Activated CD8-positive, alpha-beta memory T cell treated with anti-CD3 and anti-CD28 coated beads, Interleukin-2, amount 10 ng/mL, durations not matched to agents 7 days and 5 days (primary cell): ENCODE results near the gene MAP3K5. TPM values are rescaled to one million over a fixed set of nuclear protein-coding genes. Genes with fewer than 3 reads are reported as not detected.
A peak's percentile ranks its signal among the peaks of the same experiment; 100 is the strongest.

Experiments
- ATAC-seq: fragments of 150-1000 bp; cut with Tn5 transposase; one replicate; pipeline ENCODE4 v1.10.0; 2021; ENCODE audit warnings: moderate library complexity
- CTCF ChIA-PET: fragments of 350-600 bp; sonication (Branson Sonifier 250); formaldehyde crosslinking; loops from one replicate; lab custom pipeline; 2021; ENCODE audit warnings: antibody characterized with exemption; lab: Charles Lee
- DNase-seq: peaks from one replicate; pipeline ENCODE4 v3.0.0-alpha.2; 2020
- H3K27ac Mint-ChIP-seq: one replicate; pipeline ENCODE4 v1.8.0; 2021; ENCODE audit warnings: mild to moderate bottlenecking, mixed read lengths
- H3K27me3 Mint-ChIP-seq: one replicate; pipeline ENCODE4 v1.8.0; 2021; ENCODE audit warnings: mixed read lengths
- H3K36me3 Mint-ChIP-seq: one replicate; pipeline ENCODE4 v1.8.0; 2021; ENCODE audit warnings: mild to moderate bottlenecking, mixed read lengths
- H3K4me1 Mint-ChIP-seq: one replicate; pipeline ENCODE4 v1.8.0; 2021; ENCODE audit warnings: mixed read lengths
- H3K4me3 Mint-ChIP-seq: one replicate; pipeline ENCODE4 v1.8.0; 2021; ENCODE audit warnings: mild to moderate bottlenecking, moderate library complexity, mixed read lengths
- H3K9me3 Mint-ChIP-seq: one replicate; pipeline ENCODE4 v1.8.0; 2022; ENCODE audit warnings: low read depth, mixed read lengths
- total RNA-seq, 2 experiments: library from RNA; stranded (reverse); gene quantifications; one replicate each; pipeline ENCODE4 v1.2.3, GENCODE V29; 2021

The MAP3K5 gene
- total RNA-seq, 2 experiments from 2014 or later, result 18.3 to 21.7 TPM

DNA sequence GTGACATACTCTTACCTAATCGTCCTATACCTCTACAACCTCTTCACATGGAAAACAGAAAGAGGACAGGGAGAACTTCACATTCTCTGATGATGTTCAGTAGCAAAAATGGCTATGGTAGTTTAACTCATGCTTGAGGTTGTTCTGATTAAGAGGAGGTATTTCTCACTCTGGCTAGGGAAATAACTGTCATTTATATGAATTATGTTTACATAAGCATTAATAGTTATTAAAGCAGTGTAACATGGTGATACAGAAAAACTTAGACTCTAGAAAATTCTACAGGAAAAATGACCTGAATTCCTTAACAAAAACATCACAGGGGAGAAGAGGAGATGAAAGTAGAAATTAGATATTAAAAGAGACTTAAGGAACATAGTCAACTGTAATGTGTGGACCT, 57.3 kb downstream of the MAP3K5 start:
- no peaks in the 10 kb centered on the region for H3K27me3 Mint-ChIP-seq
- CTCF ChIA-PET, result interaction anchor here (1.5 kb wide), 1 partner anchor 38 kb away, joined by 3 read pairs; no protein-coding TSS in a partner anchor
- ATAC-seq (no peak), DNase-seq (no peak)
- H3K4me1 Mint-ChIP-seq, result peaks cover 15% of the 10 kb centered on the region
- no peak overlapping the region for H3K27ac Mint-ChIP-seq
- peaks cover 6% of the 10 kb centered on the region for H3K36me3 Mint-ChIP-seq
- H3K4me3 Mint-ChIP-seq, result no peak overlapping the region
- H3K9me3 Mint-ChIP-seq, result no peaks in the 10 kb centered on the region

DNA sequence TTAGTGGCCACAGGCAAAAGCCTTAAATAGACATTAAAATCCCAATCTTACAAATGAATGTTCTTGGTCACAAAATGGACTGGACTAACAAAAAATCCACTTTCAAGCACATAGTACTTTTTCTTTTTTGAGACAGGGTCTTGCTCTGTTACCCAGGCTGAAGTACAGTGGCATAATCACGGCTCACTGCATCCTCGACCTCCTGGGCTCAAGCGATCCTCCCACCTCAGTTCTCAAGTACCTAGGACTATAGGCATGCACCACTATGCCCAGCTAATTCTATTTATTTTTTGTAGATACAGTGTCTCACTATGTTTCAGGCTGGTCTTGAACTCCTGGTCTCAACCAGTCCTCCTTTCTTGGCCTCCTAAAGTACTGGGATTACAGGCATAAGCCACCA, 59.4 kb downstream of the MAP3K5 start:
- Mint-ChIP-seq H3K9me3 (no peaks in the 10 kb centered on the region), H3K4me3 (no peak overlapping the region), H3K27ac (no peak overlapping the region), H3K27me3 (no peaks in the 10 kb centered on the region), H3K36me3 (peaks cover 10% of the 10 kb centered on the region), H3K4me1 (peaks cover 12% of the 10 kb centered on the region)
- DNase-seq, result no peak
- CTCF ChIA-PET, result interaction anchor here (1.5 kb wide), 1 partner anchor 89 kb away, joined by 4 read pairs; no protein-coding TSS in a partner anchor
- ATAC-seq, result no peak

- Mint-ChIP-seq H3K4me3 (no peak overlapping the region), H3K4me1 (peaks cover 14% of the 10 kb centered on the region), H3K27me3 (no peaks in the 10 kb centered on the region), H3K27ac (no peak overlapping the region), H3K9me3 (no peaks in the 10 kb centered on the region), H3K36me3 (peaks cover 10% of the 10 kb centered on the region)
- CTCF ChIA-PET, result interaction anchor here (0.7 to 1.2 kb wide), 2 partner anchors 62 to 63 kb away, joined by 3 to 4 read pairs; partner anchors contain the start of gene MAP3K5
- DNase-seq, result no peak
- ATAC-seq, result no peak
Observed at GRCh38 chr6:136729832-136730231, 62.4 kb downstream of the MAP3K5 start.

GRCh38 chr6:136728976-136729515, 63.2 kb downstream of the MAP3K5 start:
- DNase-seq (no peak), ATAC-seq (no peak)
- peaks cover 17% of the 10 kb centered on the region for H3K4me1 Mint-ChIP-seq
- CTCF ChIA-PET, result interaction anchor here (1.2 kb wide), 1 partner anchor 63 kb away, joined by 4 read pairs; the partner anchor contains the start of gene MAP3K5
- H3K4me3 Mint-ChIP-seq, result no peak overlapping the region
- no peaks in the 10 kb centered on the region for H3K27me3 Mint-ChIP-seq
- H3K27ac Mint-ChIP-seq, result no peak overlapping the region
- no peaks in the 10 kb centered on the region for H3K9me3 Mint-ChIP-seq
- peaks cover 10% of the 10 kb centered on the region for H3K36me3 Mint-ChIP-seq

DNA sequence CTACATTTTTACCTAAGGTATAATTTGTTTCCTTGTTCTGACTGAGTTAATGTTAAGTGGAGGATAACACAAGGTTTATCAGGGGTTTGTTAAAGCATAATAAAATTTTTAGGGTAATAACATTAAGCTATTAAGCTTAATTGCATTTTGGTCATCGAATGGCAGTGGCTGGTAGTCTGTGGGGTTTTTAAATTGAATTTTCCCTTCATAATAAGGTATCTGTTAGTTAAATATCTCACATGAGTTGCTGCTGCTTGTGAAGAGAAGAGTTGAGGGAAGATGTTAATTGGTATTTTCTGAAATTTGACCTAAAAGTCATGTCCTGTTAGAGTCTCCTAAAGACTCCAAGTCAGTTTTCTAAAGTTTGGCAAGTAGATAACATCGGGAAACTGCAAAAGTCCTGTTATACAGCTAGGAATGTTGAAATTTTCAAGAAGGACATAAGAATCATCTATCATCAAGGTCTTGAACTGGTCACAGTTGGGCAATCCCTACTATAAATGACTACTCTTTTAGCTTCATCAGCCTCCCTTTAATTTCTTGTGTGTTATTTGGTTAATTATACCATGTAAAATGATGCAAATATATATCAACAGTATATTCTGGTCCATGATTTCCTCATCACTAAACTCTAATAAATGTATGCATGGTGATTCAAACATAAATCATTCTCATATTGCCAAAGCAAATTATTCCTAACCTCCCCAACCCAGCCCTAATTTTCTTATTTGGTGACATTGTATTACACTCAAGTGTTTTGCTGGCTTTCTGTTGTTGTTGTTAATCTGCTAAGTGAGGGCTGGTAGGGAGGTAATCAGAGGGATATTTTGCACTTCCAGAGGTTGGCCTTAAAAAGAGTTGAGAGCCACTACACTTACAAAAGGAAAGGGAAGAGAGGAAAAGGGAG, 64.0 kb downstream of the MAP3K5 start:
- H3K27me3 Mint-ChIP-seq, result no peaks in the 10 kb centered on the region
- DNase-seq, result no peak
- no peak overlapping the region for H3K27ac Mint-ChIP-seq
- ATAC-seq, result no peak
- CTCF ChIA-PET, result interaction anchor here (0.7 to 1.2 kb wide), 3 partner anchors 64 to 115 kb away, joined by 3 to 4 read pairs (median 4); partner anchors contain the start of gene MAP3K5
- H3K9me3 Mint-ChIP-seq, result no peaks in the 10 kb centered on the region
- no peak overlapping the region for H3K4me3 Mint-ChIP-seq
- H3K4me1 Mint-ChIP-seq, result peaks cover 24% of the 10 kb centered on the region
- peaks cover 11% of the 10 kb centered on the region for H3K36me3 Mint-ChIP-seq

- Mint-ChIP-seq H3K4me3 (no peak overlapping the region), H3K36me3 (peaks cover 13% of the 10 kb centered on the region), H3K9me3 (peaks cover 2% of the 10 kb centered on the region), H3K27ac (no peak overlapping the region), H3K27me3 (no peaks in the 10 kb centered on the region), H3K4me1 (peaks cover 24% of the 10 kb centered on the region)
- no peak for DNase-seq
- ATAC-seq, result no peak
- CTCF ChIA-PET, result interaction anchor here (1.2 kb wide), 1 partner anchor 65 kb away, joined by 4 read pairs; the partner anchor contains the start of gene MAP3K5
Observed at GRCh38 chr6:136726837-136727557, 65.3 kb downstream of the MAP3K5 start.

- no peaks in the 10 kb centered on the region for H3K27me3 Mint-ChIP-seq
- H3K27ac Mint-ChIP-seq, result no peak overlapping the region
- H3K9me3 Mint-ChIP-seq, result peaks cover 2% of the 10 kb centered on the region
- no peak overlapping the region for H3K4me3 Mint-ChIP-seq
- peaks cover 22% of the 10 kb centered on the region for H3K4me1 Mint-ChIP-seq
- ATAC-seq (no peak), DNase-seq (no peak)
- CTCF ChIA-PET, result no interaction called here
- H3K36me3 Mint-ChIP-seq, result peaks cover 13% of the 10 kb centered on the region
Observed at GRCh38 chr6:136725124-136725523, 67.2 kb downstream of the MAP3K5 start.

GRCh38 chr6:136723780-136724179, 68.5 kb downstream of the MAP3K5 start:
- H3K9me3 Mint-ChIP-seq, result peaks cover 2% of the 10 kb centered on the region
- no peak overlapping the region for H3K4me3 Mint-ChIP-seq
- H3K4me1 Mint-ChIP-seq, result peaks cover 34% of the 10 kb centered on the region

DNA sequence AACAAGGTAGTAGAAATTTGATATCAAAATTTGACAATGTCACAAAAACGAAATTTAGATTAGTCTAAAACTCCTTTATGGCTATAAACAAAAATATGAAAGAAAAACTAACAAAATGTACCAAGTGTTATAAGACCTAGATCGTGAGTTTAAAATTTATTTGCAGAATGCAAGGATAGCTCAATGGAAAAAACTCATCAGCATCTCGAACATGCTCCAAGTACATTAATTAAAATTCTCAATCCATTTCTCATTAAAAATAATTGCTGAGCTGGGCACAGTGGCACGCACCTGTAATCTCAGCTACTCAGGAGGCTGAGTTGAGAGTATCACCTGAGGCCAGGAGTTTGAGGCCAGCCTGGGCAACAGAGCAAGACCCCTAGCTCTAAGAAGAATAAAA, 70.8 kb downstream of the MAP3K5 start:
- H3K4me3 Mint-ChIP-seq, result no peak overlapping the region

More at GRCh38 chr6:136723780-136724179, 68.5 kb downstream of the MAP3K5 start:
- H3K27ac Mint-ChIP-seq, result peak overlapping the region; percentile 58
- peaks cover 9% of the 10 kb centered on the region for H3K36me3 Mint-ChIP-seq
- DNase-seq, result peak; percentile 64
- CTCF ChIA-PET, result interaction anchor here (1.0 to 1.5 kb wide), 4 partner anchors 38 to 80 kb away, joined by 3 to 7 read pairs (median 5); partner anchors contain the start of gene MAP3K5
- H3K27me3 Mint-ChIP-seq, result no peaks in the 10 kb centered on the region
- ATAC-seq, result peak; percentile 86

GRCh38 chr6:136720045-136720770, 72.1 kb downstream of the MAP3K5 start:
- Mint-ChIP-seq H3K4me3 (no peak overlapping the region), H3K36me3 (peaks cover 19% of the 10 kb centered on the region), H3K27me3 (no peaks in the 10 kb centered on the region), H3K9me3 (peaks cover 2% of the 10 kb centered on the region), H3K27ac (peak overlapping the region; percentile 63), H3K4me1 (peaks cover 45% of the 10 kb centered on the region)
- CTCF ChIA-PET, result interaction anchor here (0.8 to 3.0 kb wide), 5 partner anchors 40 to 76 kb away, joined by 3 to 13 read pairs (median 3); partner anchors contain the start of gene MAP3K5
- DNase-seq, result no peak
- no peak for ATAC-seq

More for the DNA sequence above, 70.8 kb downstream of the MAP3K5 start:
- DNase-seq (no peak), ATAC-seq (no peak)
- peaks cover 41% of the 10 kb centered on the region for H3K4me1 Mint-ChIP-seq
- CTCF ChIA-PET, result interaction anchor here (1.1 to 3.0 kb wide), 2 partner anchors 71 to 77 kb away, joined by 5 to 13 read pairs; partner anchors contain the start of gene MAP3K5
- H3K36me3 Mint-ChIP-seq, result peaks cover 11% of the 10 kb centered on the region
- H3K27ac Mint-ChIP-seq, result no peak overlapping the region
- peaks cover 2% of the 10 kb centered on the region for H3K9me3 Mint-ChIP-seq
- H3K27me3 Mint-ChIP-seq, result no peaks in the 10 kb centered on the region

GRCh38 chr6:136719280-136720044, 72.8 kb downstream of the MAP3K5 start:
- Mint-ChIP-seq H3K4me3 (no peak overlapping the region), H3K9me3 (peaks cover 2% of the 10 kb centered on the region), H3K4me1 (peaks cover 42% of the 10 kb centered on the region), H3K27ac (peak overlapping the region; percentile 63), H3K27me3 (no peaks in the 10 kb centered on the region), H3K36me3 (peaks cover 21% of the 10 kb centered on the region)
- CTCF ChIA-PET, result interaction anchor here (0.8 to 3.0 kb wide), 5 partner anchors 40 to 75 kb away, joined by 3 to 13 read pairs (median 3); partner anchors contain the start of gene MAP3K5
- ATAC-seq (no peak), DNase-seq (no peak)
